Astrocyte (in vitro differentiated cells and primary cell): Measurements from ENCODE around the gene GNB1L.

Experiments
- CTCF ChIP-seq: IDR thresholded peaks from 2 replicates; pipeline ENCODE4 v1.5.1; 2011; ENCODE audit warnings: low read depth, mild to moderate bottlenecking, inconsistent platforms, low read length, moderate library complexity; ENCODE audit not compliant: insufficient read depth
- EZH2 ChIP-seq: IDR thresholded peaks from 2 replicates; pipeline ENCODE4 v1.6.1; 2012; ENCODE audit warnings: mild to moderate bottlenecking, low read length, inconsistent platforms; ENCODE audit not compliant: insufficient read depth

- no peak for TF ChIP-seq CTCF
- TF ChIP-seq EZH2 = no peak
These were observed 109.2 kb downstream of the GNB1L start for GRCh38 chr22:19745155-19746101.
